Kidney glomerular epithelial cell (primary cell): ENCODE data around the gene MORN1.
"Not testable (repeated sequence)": the region's sequence is repeated elsewhere in the genome, so short reads cannot be mapped to it uniquely, and the experiment has no call there.

Source experiments
- DNase-seq: peaks from one replicate; lab custom pipeline; 2025; lab: John Stamatoyannopoulos, UW

The MORN1 gene

GRCh38 chr1:2304282-2304681 lies 87.1 kb downstream of the MORN1 start:
- no peak for DNase-seq

- DNase-seq: no peak
Measured at GRCh38 chr1:2303781-2304180, 87.6 kb downstream of the MORN1 start.

GRCh38 chr1:2303016-2303775 lies 88.2 kb downstream of the MORN1 start:
- DNase-seq: no peak

- no peak for DNase-seq
Measured at GRCh38 chr1:2302292-2302925, 88.9 kb downstream of the MORN1 start.

GRCh38 chr1:2301607-2302291 lies 89.6 kb downstream of the MORN1 start:
- DNase-seq: no peak

- no peak for DNase-seq
Measured at GRCh38 chr1:2300851-2301606, 90.3 kb downstream of the MORN1 start.

GRCh38 chr1:2300004-2300771 lies 91.2 kb downstream of the MORN1 start:
- no peak for DNase-seq

- no peak for DNase-seq
Measured at GRCh38 chr1:2299131-2299627, 92.2 kb downstream of the MORN1 start.

GRCh38 chr1:2298685-2299084 lies 92.7 kb downstream of the MORN1 start:
- DNase-seq: no peak

- DNase-seq: no peak
Measured at GRCh38 chr1:2297246-2298011, 93.9 kb downstream of the MORN1 start.

GRCh38 chr1:2296614-2297013 lies 94.7 kb downstream of the MORN1 start:
- DNase-seq: no peak

- DNase-seq: not testable (repeated sequence)
Measured at GRCh38 chr1:2296211-2296610, 95.1 kb downstream of the MORN1 start.

GRCh38 chr1:2295526-2295925 lies 95.8 kb downstream of the MORN1 start:
- DNase-seq: no peak

- DNase-seq: no peak
Measured at GRCh38 chr1:2294725-2295078, 96.7 kb downstream of the MORN1 start.

GRCh38 chr1:2294033-2294724 lies 97.2 kb downstream of the MORN1 start:
- DNase-seq: no peak

- no peak for DNase-seq
Measured at GRCh38 chr1:2292725-2293450, 98.5 kb downstream of the MORN1 start.

- DNase-seq: no peak
Measured at GRCh38 chr1:2291577-2291976, 99.8 kb downstream of the MORN1 start.

GRCh38 chr1:2290595-2291510 lies 100.5 kb downstream of the MORN1 start:
- peak; percentile 18 for DNase-seq
